ENCODE data around the gene PTPN18.
A peak's percentile ranks its signal among the peaks of the same experiment; 100 is the strongest.
"Not testable (repeated sequence)": the region's sequence is repeated elsewhere in the genome, so short reads cannot be mapped to it uniquely, and the experiment has no call there.

PTPN18 gene

GRCh38 chr2:130381145-130381544 is 25.3 kb downstream of the PTPN18 start:
- DNase-seq (ENCODE audit: low read depth) = no peak

GRCh38 chr2:130381619-130382018 is 25.8 kb downstream of the PTPN18 start:
- DNase-seq (ENCODE audit: low read depth) = no peak

- no peak for DNase-seq (ENCODE audit: low read depth)
These were observed 26.6 kb downstream of the PTPN18 start for GRCh38 chr2:130382313-130382917.

GRCh38 chr2:130385709-130386108 is 29.9 kb downstream of the PTPN18 start:
- DNase-seq (ENCODE audit: low read depth) = no peak

GRCh38 chr2:130387071-130387400 is 31.2 kb downstream of the PTPN18 start:
- no peak for DNase-seq (ENCODE audit: low read depth)

GRCh38 chr2:130387804-130388203 is 31.9 kb downstream of the PTPN18 start:
- no peak for DNase-seq (ENCODE audit: low read depth)

- DNase-seq (ENCODE audit: low read depth) = no peak
These were observed 32.5 kb downstream of the PTPN18 start for GRCh38 chr2:130388221-130388907.

- no peak for DNase-seq (ENCODE audit: low read depth)
These were observed 33.5 kb downstream of the PTPN18 start for GRCh38 chr2:130389358-130389757.

GRCh38 chr2:130389783-130390182 is 33.9 kb downstream of the PTPN18 start:
- no peak for DNase-seq (ENCODE audit: low read depth)

- DNase-seq (ENCODE audit: low read depth) = no peak
These were observed 34.7 kb downstream of the PTPN18 start for GRCh38 chr2:130390460-130391057.

GRCh38 chr2:130391058-130391871 is 35.4 kb downstream of the PTPN18 start:
- DNase-seq (ENCODE audit: low read depth) = peak; percentile 74

- DNase-seq (ENCODE audit: low read depth) = peak; percentile 42
These were observed 36.2 kb downstream of the PTPN18 start for GRCh38 chr2:130391872-130392670.

GRCh38 chr2:130393318-130393910 is 37.6 kb downstream of the PTPN18 start:
- peak; percentile 29 for DNase-seq (ENCODE audit: low read depth)

GRCh38 chr2:130406280-130406679 is 50.4 kb downstream of the PTPN18 start:
- not testable (repeated sequence) for DNase-seq (ENCODE audit: low read depth)

- DNase-seq (ENCODE audit: low read depth) = not testable (repeated sequence)
These were observed 60.8 kb downstream of the PTPN18 start for GRCh38 chr2:130416693-130417092.

- DNase-seq (ENCODE audit: low read depth) = not testable (repeated sequence)
These were observed 63.0 kb downstream of the PTPN18 start for GRCh38 chr2:130418845-130419244.

Measured in ELR (cell line).